Esophagus muscularis mucosa (tissue), 4 donors: ENCODE results near the gene SDC1. TPM values are rescaled to one million over a fixed set of nuclear protein-coding genes. Genes with fewer than 3 reads are reported as not detected.

Experiments
- DNase-seq: peaks from one replicate; pipeline ENCODE4 v3.0.0-alpha.2; 2017; ENCODE audit errors: extremely low spot score
- H3K27ac ChIP-seq, 4 donors: fragments of 200-600 bp; sonication (generic); replicated peaks in 1 of 4; 1 replicate in 3 of 4; 2 replicates in 1 of 4; pipeline ENCODE4 v1.5.1; 2016 to 2019; ENCODE audit warnings: mild to moderate bottlenecking in 1 of 4
- H3K27me3 ChIP-seq, 4 donors: fragments of 200-600 bp; sonication (generic); one replicate each; pipeline versions ENCODE4 v1.5.1 to v1.6.0; 2016 to 2019
- H3K36me3 ChIP-seq, 4 donors: fragments of 200-600 bp; sonication (generic); one replicate each; pipeline ENCODE4 v1.5.1; 2016 to 2019
- H3K4me1 ChIP-seq, 4 donors: fragments of 200-600 bp; sonication (generic); one replicate each; pipeline ENCODE4 v1.5.1; 2016 to 2019
- H3K4me3 ChIP-seq, 4 donors: fragments of 200-600 bp; sonication (generic); 1 replicate in 2 of 4; 2 replicates in 2 of 4; pipeline ENCODE4 v1.5.1; 2016 to 2019; ENCODE audit warnings: mild to moderate bottlenecking in 4 of 4, moderate library complexity in 1 of 4
- H3K9me3 ChIP-seq, 4 donors: fragments of 200-600 bp; sonication (generic); 1 replicate in 3 of 4; 2 replicates in 1 of 4; pipeline ENCODE4 v1.5.1; 2016 to 2019
- EP300 ChIP-seq: sonication (generic); formaldehyde crosslinking; IDR thresholded peaks from one replicate; pipeline ENCODE4 v1.6.1; 2017; ENCODE audit warnings: antibody characterized with exemption
- POLR2A ChIP-seq: fragments of 450-650 bp; IDR thresholded peaks from one replicate; pipeline ENCODE4 v1.6.1; 2017; ENCODE audit warnings: antibody characterized with exemption, moderate library complexity, mild to moderate bottlenecking, low read depth
- POLR2AphosphoS5 ChIP-seq, 2 donors: sonication (generic); formaldehyde crosslinking; IDR thresholded peaks; one replicate each; pipeline ENCODE4 v1.6.1; 2017; ENCODE audit warnings: antibody characterized with exemption in 2 of 2
- WGBS: methylation state at CpG from one replicate; pipeline ENCODE4 v1.1.5; 2018; 5-methylcytosine and 5-hydroxymethylcytosine counted together
- intact Hi-C: fragments of 100-400 bp; cut with DNase I; formaldehyde crosslinking; loops from one replicate; pipeline ENCODE4 v1.15.1; 2023
- total RNA-seq, 4 donors: library from RNA; depleted of rRNA; stranded (reverse); fragments of >200 nt; gene quantifications; one replicate each; pipeline versions ENCODE4 v1.1.0 to v1.2.1, GENCODE V29; 2016
- TF ChIP-seq, protein P1 (sequence below), 3 experiments: fragments of 200-600 bp in 2 of 3; fragments of 450-650 bp in 1 of 3; sonication (generic) in 2 of 3; IDR thresholded peaks; one replicate each; pipeline ENCODE4 v1.5.1; 2017 to 2019; ENCODE audit warnings: antibody characterized with exemption in 3 of 3, mild to moderate bottlenecking in 2 of 3, moderate library complexity in 1 of 3

SDC1 gene
- total RNA-seq, 4 donors from 2014 or later = 0.33 to 1.6 (median 0.47) TPM

DNA sequence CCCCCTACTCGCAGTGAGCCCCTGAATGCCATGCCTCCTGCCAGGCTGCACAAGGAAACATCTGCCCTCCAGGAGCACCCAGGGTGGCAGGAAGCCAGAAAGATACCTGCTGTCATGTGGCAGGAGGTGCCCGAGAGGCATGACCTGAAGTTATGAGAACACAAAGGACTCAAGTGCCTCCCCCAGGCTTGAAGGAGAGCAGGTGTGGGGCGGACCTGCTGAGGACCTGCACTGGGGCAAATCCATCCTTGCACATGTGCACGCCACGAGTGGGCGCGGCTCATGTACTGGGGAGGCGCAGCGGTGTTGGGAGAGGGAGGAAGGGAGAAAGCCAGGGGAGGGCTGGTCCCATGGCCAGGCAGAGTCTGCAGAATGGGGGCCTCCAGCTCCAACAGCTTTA, 26.9 kb downstream of the SDC1 start:
- no peak for TF ChIP-seq POLR2AphosphoS5 (IDR thresholded peaks at IDR 0.05)
- no peak for TF ChIP-seq POLR2A
- TF ChIP-seq, protein P1, sequence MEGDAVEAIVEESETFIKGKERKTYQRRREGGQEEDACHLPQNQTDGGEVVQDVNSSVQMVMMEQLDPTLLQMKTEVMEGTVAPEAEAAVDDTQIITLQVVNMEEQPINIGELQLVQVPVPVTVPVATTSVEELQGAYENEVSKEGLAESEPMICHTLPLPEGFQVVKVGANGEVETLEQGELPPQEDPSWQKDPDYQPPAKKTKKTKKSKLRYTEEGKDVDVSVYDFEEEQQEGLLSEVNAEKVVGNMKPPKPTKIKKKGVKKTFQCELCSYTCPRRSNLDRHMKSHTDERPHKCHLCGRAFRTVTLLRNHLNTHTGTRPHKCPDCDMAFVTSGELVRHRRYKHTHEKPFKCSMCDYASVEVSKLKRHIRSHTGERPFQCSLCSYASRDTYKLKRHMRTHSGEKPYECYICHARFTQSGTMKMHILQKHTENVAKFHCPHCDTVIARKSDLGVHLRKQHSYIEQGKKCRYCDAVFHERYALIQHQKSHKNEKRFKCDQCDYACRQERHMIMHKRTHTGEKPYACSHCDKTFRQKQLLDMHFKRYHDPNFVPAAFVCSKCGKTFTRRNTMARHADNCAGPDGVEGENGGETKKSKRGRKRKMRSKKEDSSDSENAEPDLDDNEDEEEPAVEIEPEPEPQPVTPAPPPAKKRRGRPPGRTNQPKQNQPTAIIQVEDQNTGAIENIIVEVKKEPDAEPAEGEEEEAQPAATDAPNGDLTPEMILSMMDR (IDR thresholded peaks at IDR 0.05) = no peak
- TF ChIP-seq EP300 = no peak
- intact Hi-C loops = no loop called here
- no peak for DNase-seq
- H3K4me3 ChIP-seq = no peak overlapping the region
- H3K9me3 ChIP-seq = no peaks in the 10 kb centered on the region
- no peaks in the 10 kb centered on the region for H3K4me1 ChIP-seq
- WGBS = 93% methylated on average over 8 of the region's 9 CpGs
- H3K27ac ChIP-seq = no peak overlapping the region
- no peaks in the 10 kb centered on the region for H3K36me3 ChIP-seq
- H3K27me3 ChIP-seq = no peaks in the 10 kb centered on the region

DNA sequence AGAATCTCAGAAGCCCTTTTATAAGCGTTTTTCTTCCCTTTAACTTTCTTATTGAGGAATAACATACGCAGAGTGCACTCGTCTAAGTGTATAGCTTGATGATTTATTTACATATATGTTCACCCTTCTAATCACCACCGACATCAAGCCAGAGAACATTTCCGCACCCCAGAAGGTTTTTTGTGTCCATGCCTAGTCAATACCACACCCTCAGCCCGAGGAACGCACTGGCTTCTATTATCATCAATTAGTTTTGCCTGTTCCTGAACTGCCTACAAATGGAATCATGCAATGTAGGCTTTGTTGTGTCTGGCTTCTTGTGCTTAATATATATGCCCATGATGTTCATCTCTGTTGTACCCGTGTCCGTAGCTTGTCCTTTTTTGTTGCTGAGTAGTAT, 27.7 kb downstream of the SDC1 start:
- Histone ChIP-seq H3K4me1 (no peaks in the 10 kb centered on the region), H3K27ac (no peak overlapping the region), H3K27me3 (no peaks in the 10 kb centered on the region), H3K4me3 (no peak overlapping the region), H3K9me3 (no peaks in the 10 kb centered on the region), H3K36me3 (no peaks in the 10 kb centered on the region)
- TF ChIP-seq, protein P1 (IDR thresholded peaks at IDR 0.05) = no peak
- TF ChIP-seq POLR2AphosphoS5 (IDR thresholded peaks at IDR 0.05) (no peak), EP300 (no peak), POLR2A (no peak)
- intact Hi-C loops = no loop called here
- 82% methylated on average over 9 of the region's 9 CpGs for WGBS
- no peak for DNase-seq

DNA sequence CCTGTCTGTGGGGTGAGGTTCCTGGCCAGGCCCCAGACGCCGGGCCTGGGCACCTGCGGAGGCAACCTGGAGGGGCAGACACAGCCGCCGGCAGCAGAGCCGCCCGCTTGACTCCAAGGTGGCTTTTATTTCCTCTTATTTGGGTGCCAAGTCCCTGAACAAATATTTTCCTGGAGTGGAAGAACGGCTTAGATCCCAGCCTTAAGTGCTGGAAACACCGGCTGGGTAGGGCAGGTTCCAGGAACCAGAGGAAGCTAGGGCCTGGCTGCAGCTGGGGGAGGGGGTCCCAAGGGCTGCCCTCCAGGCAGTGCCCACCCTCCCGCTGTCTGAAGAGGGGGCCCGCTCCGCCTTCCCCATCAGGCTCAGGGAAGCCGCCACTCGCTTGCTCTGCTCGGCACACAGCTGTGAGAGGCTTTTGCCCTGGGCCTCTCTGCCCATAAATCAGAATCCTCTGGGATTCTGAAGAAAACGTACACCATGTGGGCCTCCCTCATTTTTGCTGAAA, 28.2 kb downstream of the SDC1 start:
- Histone ChIP-seq H3K4me1 (peaks cover 0 to under 1% (median 0%) of the 10 kb centered on the region in 4 donors), H3K9me3 (no peaks in the 10 kb centered on the region), H3K27me3 (no peaks in the 10 kb centered on the region), H3K4me3 (no peak overlapping the region), H3K36me3 (no peaks in the 10 kb centered on the region), H3K27ac (no peak overlapping the region)
- TF ChIP-seq POLR2AphosphoS5 (IDR thresholded peaks at IDR 0.05) = no peak
- no peak for TF ChIP-seq POLR2A
- TF ChIP-seq, protein P1 (IDR thresholded peaks at IDR 0.05) = no peak
- TF ChIP-seq EP300 = no peak
- intact Hi-C loops = no loop called here
- DNase-seq = no peak
- WGBS = 91% methylated on average over 12 of the region's 16 CpGs

DNA sequence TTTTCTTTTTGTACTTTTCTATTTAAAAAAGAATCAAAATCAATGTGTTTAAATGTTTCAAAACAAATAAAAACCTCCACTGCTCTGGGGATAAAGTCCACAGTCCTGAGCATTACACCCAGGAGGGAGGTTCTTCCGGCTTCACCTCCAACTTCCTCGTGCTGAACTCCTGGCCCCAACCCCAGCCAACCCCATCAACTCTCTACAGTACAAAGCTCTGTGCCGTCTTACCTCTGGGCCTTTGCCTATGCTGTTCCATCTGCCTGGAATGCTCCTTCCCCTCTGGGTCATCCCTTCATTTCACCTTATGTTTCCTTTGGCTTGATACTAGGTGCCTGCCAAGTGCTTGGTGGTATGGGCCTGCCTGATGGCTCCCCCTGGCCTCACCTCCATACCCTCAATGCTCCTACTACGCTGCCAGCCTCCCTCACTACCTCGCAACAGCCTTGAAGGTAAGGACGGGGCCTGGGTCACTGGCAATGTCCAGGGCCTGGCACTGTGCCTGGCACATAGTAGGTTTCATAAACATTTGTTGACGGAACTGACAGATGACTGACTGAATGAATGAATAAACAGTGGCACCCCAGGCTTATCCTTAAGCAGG, 28.8 kb downstream of the SDC1 start:
- Histone ChIP-seq H3K9me3 (no peaks in the 10 kb centered on the region), H3K36me3 (no peaks in the 10 kb centered on the region), H3K4me3 (no peak overlapping the region), H3K27me3 (no peaks in the 10 kb centered on the region), H3K27ac (no peak overlapping the region), H3K4me1 (peaks cover 0 to 3% (median 0%) of the 10 kb centered on the region in 4 donors)
- TF ChIP-seq POLR2AphosphoS5 (IDR thresholded peaks at IDR 0.05) = no peak
- no peak for TF ChIP-seq EP300
- TF ChIP-seq, protein P1 (IDR thresholded peaks at IDR 0.05) = no peak
- TF ChIP-seq POLR2A = no peak
- WGBS = 93% methylated on average over 7 of the region's 7 CpGs
- DNase-seq = no peak
- intact Hi-C loops = no loop called here
